HG02973 (cell line): ENCODE data around the gene RPL22.
"Not testable (repeated sequence)": the region's sequence is repeated elsewhere in the genome, so short reads cannot be mapped to it uniquely, and the experiment has no call there.

Source experiments
- ATAC-seq: cut with Tn5 transposase; IDR thresholded peaks from one replicate; pipeline ENCODE4 v1.9.1; 2021; ENCODE audit warnings: moderate library complexity; ENCODE audit not compliant: unreplicated experiment

The RPL22 gene

DNA sequence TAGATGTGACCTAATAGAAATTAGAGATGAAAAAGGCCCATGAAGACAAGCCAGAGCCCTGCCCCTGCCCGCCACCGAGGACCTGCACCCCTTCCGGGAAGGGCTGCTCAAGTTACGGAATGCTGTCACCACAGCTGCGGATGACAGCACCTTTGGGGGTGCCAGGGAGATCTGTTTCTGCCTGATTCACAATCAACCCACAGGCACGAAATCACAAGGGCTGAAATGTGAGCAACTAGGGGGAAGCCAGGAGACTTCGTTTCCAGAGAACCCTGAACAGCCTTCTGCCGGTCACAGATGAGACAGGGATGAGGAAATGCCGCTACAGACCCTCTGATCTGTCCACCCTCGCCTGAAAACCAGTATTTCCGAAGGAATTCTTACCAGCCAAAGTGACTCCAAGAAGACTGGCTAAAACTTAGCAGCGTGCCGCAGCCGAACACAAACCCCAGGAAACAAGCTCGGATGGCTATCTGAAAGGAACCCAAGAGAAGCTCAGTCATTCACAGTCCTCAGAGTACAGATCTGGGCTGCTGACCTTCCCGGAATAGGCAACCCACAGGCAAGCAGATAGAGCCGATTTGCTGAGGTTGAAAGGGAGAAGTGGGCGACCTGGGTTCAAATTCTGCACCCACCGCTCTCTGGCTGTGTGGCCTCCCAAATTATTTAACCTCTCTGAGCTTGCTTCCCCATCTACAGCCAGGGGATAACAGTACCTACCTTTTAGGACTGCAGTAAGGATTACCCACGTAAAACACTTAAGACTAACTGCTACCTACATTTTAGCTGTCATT is 35.3 kb upstream of the RPL22 start:
- ATAC-seq, result no peak

DNA sequence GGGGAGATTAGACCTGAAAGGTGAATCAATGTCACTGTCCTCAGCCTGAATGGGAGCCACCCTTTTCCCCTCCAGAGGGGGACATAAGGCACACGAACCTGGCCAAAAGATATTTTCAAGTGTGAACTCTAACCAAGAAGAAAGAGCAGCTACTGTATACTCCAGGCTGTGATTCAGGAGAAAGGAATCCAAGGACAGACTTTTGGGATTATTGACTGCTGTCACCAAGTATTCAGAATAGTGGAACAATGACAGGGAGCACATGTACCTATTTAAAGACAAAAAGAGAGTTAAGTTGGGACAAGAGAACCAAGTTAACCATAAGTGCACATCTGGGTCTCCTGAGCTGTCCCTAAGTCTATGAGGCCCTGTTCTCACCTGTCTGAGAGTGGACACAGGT is 34.0 kb upstream of the RPL22 start:
- no peak for ATAC-seq

DNA sequence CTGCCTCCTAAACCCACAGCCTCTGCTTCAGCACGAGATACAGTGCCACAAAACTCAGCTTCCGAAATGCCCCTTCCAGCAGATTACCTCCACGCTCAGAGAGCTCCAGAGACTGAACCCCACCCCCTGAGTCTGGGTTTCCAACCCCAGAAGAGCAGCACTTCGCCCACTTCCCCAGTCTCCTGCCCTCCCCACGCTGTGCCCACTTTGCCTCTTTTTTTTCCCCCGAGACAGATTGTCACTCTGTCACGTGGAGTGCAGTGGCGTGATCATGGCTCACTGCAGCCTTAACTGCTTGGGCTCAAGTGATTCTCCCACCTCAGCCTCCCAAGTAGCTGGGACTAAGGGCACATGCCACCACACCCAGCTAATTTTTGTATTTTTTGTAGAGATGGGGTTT is 26.3 kb upstream of the RPL22 start:
- no peak for ATAC-seq

DNA sequence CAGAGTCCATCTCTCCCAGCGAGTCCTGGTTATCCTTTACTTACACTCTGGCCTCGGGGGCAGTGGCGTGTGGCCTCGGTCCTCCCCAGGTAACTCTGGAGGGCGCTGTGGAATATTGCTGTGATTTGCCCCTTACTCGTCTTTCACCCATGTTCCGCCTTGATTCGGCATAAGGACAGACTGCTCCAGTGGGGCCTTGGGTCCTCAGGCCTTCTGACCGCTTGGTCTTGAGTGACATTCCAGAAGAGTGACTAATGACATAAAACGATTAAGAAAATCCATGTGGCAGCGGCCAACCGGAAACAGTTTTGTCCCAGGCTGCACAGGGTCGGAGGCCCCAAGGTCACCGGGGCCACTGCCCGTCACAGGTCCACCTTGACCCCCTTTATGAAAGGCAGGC is 25.3 kb upstream of the RPL22 start:
- no peak for ATAC-seq

DNA sequence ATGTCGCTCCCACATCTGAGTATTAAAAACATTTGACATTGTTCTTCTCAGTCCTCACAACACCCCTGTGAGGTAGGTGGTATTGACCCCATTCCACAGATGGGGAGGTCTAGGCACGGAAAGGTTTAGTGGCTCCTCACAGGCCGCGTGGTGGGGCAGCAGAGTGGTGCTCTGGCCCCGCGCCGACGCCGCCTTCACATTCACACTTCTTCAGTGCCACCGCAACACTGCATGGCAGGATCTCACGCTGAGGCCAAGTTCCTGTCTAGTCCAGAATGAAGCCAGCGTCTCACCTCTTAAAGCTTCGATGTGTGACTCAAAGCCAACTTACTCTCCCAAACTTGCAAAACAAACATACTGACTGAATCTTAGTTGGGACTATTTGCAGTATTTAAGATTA is 24.2 kb upstream of the RPL22 start:
- ATAC-seq, result no peak

DNA sequence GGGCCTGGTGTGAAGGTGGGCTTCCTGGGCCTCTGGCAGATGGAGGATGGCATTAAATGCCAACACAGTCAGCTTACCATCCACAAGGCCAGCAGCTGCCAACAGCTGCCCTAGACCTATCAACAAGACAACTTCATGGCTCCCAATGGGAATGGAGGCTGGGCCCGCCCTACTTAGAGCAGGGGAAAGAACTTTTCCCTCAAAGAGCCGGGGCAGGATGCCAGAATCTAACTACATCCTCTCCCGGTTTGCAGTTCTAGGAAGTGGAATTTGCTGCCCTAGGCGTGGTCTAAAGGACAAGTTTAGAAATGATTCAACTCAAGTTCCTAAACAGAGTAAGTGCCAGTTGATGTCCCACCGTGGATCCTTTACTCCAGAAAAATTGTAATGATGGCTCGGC is 23.2 kb upstream of the RPL22 start:
- no peak for ATAC-seq

DNA sequence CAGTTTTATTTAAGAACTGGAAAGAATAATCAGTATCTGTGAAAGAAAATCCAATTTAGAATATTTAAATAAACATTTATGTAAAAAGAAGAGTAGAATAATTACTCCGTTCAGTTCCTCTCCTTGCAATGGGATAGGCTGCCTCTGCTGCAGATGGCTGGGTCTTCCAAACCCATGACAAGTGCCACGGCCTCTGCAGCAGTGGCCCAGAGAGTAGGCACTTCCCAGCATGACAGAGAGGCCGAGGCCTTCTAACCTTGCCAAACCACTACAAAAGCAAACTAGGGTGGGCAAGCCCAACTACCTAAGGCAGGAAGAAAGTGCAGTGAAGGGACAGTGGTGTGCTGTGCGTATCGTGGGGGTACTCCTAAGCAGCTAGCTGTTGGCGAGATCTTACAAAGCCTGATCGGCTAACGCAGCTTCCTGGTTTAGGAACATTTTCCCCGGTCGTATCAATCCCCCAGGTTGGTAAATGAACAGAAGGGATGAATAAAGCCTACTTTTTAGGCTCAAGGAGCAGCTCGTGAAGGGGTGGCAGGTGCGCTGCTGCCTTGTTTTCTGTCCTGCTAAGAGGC is 21.9 kb upstream of the RPL22 start:
- ATAC-seq, result no peak

DNA sequence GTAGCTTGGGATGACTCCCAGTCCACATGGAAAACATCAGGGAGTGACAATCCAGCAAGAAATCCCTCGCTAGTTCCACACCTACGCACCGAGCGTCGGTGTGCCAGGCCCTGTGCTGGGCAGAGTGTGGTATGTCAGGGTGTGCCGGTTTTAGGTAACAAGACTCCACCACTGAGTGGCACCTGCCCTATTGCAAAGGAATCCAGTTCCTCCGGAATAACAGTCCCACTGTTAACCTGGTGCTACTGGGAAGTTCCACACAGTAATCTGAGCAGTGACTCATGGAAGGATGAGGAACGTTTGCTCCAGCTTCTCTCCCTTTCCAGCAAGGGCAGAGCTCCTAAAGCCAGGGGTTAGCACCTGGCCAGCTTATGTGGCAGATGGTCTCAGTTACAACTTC is 20.8 kb upstream of the RPL22 start:
- no peak for ATAC-seq

DNA sequence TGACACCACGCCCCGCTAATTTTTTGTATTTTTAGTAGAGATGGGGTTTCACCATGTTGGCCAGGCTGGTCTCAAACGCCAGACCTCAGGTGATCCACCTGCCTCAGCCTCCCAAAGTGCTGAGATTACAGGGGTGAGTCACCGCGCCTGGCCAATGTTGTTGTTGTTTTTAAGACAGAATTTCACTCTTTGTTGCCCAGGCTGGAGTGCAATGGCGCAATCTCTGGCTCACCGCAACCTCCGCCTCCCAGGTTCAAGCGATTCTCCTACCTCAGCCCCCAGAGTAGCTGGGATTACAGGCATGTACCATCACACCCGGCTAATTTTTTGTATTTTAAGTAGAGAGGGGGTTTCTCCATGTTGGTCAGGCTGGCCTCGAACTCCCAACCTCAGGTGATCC is 20.2 kb upstream of the RPL22 start:
- not testable (repeated sequence) for ATAC-seq

DNA sequence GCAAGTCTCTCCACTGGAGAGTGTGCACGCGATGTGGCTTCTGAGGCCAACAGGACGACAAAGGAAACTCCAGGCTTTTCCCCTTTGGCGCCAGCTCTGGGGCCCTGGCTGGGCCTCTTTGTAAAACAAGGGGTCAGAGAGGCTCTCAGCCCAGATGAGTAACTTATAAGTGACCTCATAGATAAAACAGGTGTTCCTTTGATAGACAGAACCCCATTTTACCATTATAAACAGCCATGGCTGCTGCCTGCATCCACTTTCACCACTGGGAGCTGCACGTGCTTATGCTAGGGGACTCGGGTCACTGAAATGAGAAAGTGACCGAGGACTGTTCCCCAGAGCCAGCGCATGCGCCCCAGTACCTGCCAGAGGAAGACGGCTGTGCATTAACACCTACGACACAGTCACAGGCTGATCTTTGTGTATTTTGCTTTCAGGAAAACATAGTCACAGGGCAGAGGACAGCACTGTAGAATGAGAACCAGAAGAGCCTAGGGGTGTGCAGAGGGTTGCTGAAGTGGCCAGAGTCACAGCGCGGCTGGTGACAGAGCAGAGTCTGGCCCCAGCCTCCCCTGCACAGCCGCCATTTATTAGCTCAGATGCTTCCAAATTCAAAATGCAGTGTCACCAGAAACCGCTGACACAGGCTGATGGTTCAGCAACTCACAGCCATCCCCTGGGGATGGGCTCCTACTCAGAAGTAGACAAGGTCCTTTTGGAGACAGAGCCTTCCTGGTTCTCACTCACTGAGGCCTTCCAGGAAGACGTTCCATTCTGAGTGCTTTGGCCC is 19.2 kb upstream of the RPL22 start:
- no peak for ATAC-seq

DNA sequence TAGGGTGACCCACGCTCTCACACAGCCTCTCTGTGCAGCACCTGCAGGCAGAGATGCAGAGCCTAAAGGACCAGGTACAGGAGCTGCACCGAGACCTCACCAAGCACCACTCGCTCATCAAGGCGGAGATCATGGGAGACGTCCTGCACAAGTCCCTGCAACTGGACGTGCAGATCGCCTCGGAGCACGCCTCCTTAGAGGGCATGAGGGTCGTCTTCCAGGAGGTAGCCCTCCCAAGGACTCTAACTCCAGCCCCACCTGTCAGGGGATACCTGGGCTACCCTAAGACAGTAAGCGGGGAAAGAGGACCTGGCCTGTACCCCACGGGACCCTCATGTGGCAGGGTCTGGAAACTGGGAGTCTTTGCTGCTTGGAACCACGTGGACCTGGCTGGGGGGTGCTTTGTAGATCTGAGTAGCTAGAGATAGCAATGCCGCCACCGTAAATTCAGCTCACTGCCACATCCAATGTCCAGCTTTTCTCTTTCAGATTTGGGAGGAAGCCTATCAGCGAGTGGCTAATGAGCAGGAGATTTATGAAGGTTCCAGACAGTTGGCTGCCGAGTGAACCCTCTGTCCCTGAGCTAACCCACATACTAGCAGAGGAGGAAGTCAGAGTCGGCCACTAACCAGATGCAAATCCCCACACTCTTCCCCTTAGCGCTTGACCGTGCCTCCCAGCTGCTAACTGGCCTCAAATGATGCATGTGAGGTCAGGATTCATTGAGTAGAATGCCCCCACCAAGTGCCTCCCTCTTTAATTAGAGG is 13.0 kb upstream of the RPL22 start:
- no peak for ATAC-seq

DNA sequence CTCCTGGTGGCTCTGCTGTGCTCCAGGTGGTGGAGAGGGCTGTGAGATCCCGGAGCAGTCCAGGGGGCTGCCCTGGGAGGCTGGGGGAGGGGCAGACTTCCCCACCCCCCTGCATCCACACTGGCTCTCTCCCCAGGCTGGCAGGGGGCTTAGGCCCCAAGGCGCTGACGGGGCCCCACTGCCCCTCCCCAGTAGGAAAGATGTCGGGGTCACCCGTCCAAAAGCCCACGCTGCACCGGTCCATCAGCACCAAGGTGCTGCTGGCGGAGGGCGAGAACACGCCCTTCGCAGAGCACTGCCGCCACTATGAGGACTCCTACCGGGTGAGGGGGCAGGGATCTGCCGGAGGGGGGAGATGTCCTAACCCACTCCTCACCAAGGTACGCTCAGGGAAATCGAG is 12.3 kb upstream of the RPL22 start:
- no peak for ATAC-seq

DNA sequence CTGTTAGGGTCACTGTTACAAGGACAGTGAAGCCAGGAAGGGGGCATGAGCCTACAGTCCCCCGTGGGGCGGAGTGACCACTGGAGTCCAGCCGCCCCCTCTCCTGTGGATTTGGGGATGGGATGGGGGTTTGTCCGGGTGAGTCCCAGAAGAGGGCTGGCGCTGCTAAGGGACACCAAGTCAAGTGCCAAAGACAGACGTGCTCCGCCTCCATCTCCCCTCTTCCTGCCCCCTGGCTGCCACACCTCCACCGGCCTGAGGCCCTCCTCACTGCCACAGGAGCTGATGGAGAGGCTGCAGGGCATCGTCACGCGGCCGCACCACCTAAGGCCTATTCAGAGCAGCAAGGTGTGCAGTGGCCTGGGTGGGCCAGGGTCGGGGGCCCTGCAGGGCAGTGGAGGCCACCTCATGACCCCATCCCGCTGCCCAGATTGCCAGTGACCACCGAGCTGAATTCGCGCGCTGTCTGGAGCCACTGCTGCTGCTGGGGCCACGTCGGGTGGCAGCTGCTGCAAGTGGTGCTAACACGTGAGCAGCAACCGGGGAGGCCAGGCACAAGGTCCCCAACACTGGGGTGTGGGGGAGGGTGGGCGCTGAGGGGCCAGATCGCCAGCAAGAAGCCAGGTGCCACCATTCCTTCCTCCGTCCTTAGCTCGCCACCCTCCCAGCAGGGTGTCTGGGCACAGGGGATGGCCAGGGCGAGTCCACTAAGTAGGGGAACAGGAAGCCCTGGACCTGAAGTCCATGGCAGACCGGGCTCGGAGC is 11.4 kb upstream of the RPL22 start:
- ATAC-seq, result no peak

DNA sequence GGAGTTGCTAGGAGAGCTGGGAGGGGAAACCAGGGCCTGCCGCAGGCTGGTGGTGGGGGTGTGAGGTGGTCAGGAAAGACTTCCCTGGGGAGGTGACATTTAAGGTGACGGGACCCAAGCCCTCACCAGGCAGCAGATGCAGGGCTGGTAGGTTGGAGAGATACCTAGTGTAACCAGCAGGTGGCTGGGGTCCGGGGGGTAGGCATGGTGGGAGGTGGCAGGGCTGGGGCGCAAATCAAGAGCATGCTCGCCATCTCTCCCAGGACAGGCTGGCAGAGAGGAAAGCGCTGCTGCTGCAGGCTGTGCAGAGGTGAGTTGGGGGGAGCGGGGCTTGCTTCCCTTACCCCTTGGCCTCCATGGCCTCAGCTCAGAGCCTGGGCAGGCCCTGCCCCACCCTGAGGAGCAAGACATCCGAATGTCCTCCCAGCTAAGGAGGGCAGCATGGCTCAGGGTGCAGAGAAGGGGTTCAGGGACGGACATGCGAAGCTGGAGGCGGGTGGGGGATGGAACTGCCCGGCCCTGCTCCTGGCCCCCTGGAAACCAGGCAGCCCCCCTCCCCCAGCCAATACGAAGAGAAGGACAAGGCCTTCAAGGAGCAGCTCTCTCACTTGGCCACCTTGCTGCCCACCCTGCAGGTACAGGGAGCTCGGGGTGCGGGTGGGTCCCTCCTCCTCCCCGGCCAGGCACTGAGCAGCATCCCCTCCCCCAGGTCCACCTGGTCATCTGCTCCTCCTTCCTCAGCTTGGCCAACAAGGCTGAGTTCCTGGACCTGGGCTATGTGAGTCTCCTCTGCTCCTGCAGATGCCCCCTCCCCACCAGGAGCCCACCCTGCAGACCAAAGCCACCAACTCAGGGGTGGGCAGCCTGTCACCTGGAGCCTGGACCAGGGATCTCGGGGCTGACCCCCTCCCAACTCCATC is 10.5 kb upstream of the RPL22 start:
- no peak for ATAC-seq

DNA sequence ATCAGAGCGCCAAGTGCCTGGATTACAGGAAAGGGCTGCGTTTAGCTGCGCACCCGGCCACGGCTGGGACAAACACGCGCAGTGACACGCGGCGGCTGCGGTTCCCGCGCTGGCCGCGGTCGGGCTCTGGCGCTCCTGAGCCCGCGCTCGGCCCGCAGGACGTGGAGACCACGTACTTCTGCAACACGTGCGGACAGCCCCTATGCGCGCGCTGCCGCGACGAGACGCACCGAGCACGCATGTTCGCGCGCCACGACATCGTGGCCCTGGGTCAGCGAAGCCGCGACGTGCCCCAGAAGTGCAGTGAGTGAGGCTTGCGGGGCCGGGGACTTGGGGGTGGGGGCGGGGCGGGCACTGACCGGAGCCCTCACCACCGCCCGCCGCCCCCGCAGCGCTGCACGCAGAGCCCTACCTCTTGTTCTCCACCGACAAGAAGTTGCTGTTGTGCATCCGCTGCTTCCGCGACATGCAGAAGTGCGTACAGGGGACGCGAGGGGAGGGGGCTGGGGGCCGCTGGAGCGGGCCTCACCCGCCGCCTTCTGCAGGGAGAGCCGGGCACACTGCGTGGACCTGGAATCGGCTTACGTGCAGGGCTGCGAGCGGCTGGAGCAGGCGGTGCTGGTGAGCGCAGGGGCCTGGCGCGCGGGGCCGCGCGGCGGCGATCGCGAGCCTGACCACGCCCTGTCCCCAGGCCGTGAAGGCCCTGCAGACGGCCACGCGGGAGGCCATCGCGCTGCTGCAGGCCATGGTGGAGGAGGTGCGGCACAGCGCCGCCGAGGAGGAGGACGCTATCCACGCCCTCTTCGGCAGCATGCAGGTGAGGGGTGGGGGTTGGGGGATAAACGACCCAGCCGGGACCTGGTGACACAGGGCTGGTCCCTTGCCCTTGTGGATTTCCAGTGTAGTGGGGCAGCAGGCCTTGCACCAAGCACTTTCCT is 9.6 kb upstream of the RPL22 start:
- ATAC-seq, result no peak

DNA sequence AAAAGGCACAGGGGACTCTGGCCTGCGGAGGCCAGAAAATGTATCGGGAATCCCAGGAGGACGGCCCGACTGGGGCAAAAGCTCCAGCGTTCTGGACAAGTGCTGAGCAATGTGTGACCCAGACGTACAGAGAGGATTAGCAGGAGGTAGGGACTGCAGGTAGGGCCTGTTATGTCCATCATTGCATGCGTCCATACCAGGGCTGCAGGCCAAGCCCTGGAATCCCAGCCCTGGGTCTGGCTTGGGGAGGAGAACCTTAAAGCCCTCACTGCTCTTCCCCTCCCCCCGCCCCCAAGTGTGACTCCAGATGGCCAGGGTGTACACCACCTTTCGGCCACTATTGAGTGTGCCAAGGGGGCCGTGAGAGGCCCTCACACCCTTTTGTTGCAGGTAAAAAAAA is 8.5 kb upstream of the RPL22 start:
- no peak for ATAC-seq

DNA sequence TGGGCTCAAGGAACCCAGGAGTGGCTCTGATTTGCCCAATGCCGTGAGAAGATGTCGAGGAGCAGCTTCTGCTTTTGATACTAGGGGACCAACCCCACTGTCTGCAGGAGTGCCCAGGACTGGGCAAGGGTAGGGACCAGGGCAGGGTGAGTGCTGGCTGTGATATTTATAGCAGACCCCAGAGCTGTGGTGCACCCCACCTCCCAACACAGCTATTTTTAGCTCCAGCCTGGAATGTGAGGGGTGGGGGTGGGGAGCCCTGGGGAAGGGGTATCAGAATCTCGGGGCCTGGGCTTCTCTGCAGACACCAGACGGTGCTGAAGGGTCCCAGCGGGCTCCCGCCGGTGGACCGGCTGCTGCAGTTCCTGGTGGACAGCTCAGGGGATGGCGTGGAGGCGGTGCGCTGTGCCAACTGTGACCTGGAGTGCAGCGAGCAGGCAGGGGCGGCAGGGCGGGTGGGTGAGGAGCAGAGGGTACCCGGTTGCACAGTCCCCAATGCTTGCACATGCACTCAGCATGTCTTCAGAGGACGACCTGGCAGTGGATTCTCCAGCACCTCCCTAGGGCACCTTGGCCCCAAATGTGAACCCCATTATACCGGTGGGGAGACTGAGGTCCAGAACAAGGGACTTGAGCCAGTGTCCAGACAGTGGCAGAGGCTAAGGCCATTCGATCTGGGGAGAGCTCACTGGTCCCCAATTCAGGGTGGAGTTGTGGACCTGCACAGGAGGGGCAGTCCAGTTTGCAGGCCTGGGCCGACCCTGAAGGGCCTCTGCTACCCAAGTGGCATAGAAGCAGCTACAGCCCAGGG is 7.9 kb upstream of the RPL22 start:
- ATAC-seq, result no peak

DNA sequence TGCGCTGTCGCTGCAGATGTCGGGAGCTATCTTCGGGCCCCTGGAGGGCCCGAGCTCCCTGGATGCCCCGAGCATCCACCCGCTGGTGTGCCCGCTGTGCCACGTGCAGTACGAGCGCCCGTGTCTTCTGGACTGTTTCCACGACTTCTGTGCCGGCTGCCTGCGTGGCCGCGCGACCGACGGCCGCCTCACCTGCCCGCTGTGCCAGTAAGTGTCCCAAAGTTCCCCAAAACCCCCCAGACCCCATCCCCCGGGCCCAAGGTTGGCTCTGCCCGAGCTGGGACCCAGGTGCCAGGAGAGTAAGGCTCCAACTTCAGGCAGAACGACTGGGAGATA is 7.1 kb upstream of the RPL22 start:
- no peak for ATAC-seq
